ENCODE data around the gene CMC2. TPM values are rescaled to one million over a fixed set of nuclear protein-coding genes. Genes with fewer than 3 reads are reported as not detected.

The CMC2 gene
- total RNA-seq, 1 donor from 2014 or later, result 6.6 TPM

- TF ChIP-seq POLR2AphosphoS5 (IDR thresholded peaks at IDR 0.05; ENCODE audit: insufficient read depth in 1 of 2, low read depth in 1 of 2), result no peak
- TF ChIP-seq POLR2A (IDR thresholded peaks at IDR 0.05), result no peak
- TF ChIP-seq CTCF (IDR thresholded peaks at IDR 0.05), result no peak
- Histone ChIP-seq H3K4me1 (no peaks in the 10 kb centered on the region), H3K36me3 (no peaks in the 10 kb centered on the region), H3K27me3 (no peaks in the 10 kb centered on the region), H3K9me3 (no peaks in the 10 kb centered on the region), H3K4me3 (no peak overlapping the region), H3K27ac (no peak overlapping the region)
- DNase-seq (ENCODE audit: extremely low spot score in 2 of 2), result no peak
- intact Hi-C loops (cut with DNase I), result no loop called here
These were observed 43.8 kb downstream of the CMC2 start for GRCh38 chr16:80962879-80963278.

GRCh38 chr16:80958284-80958683 lies 48.4 kb downstream of the CMC2 start:
- Histone ChIP-seq H3K4me3 (no peak overlapping the region), H3K9me3 (no peaks in the 10 kb centered on the region), H3K27me3 (no peaks in the 10 kb centered on the region), H3K4me1 (no peaks in the 10 kb centered on the region), H3K36me3 (no peaks in the 10 kb centered on the region), H3K27ac (no peak overlapping the region)
- no peak for DNase-seq (ENCODE audit: extremely low spot score in 2 of 2)
- TF ChIP-seq POLR2A (IDR thresholded peaks at IDR 0.05), result no peak
- TF ChIP-seq CTCF (IDR thresholded peaks at IDR 0.05), result no peak
- no peak for TF ChIP-seq POLR2AphosphoS5 (IDR thresholded peaks at IDR 0.05; ENCODE audit: insufficient read depth in 1 of 2, low read depth in 1 of 2)
- intact Hi-C loops (cut with DNase I), result no loop called here

GRCh38 chr16:80954985-80955384 lies 51.7 kb downstream of the CMC2 start:
- TF ChIP-seq CTCF (IDR thresholded peaks at IDR 0.05), result no peak
- no peak for TF ChIP-seq POLR2AphosphoS5 (IDR thresholded peaks at IDR 0.05; ENCODE audit: insufficient read depth in 1 of 2, low read depth in 1 of 2)
- H3K9me3 ChIP-seq, result no peaks in the 10 kb centered on the region
- no peak overlapping the region for H3K27ac ChIP-seq
- H3K27me3 ChIP-seq, result no peaks in the 10 kb centered on the region
- H3K36me3 ChIP-seq, result no peaks in the 10 kb centered on the region
- DNase-seq (ENCODE audit: extremely low spot score in 2 of 2), result no peak
- intact Hi-C loops (cut with DNase I), result no loop called here
- H3K4me1 ChIP-seq, result no peaks in the 10 kb centered on the region
- H3K4me3 ChIP-seq, result no peak overlapping the region

GRCh38 chr16:80948886-80949493 lies 57.7 kb downstream of the CMC2 start:
- intact Hi-C loops (cut with DNase I), result no loop called here
- no peak for DNase-seq (ENCODE audit: extremely low spot score in 2 of 2)
- TF ChIP-seq POLR2A (IDR thresholded peaks at IDR 0.05) (no peak), CTCF (IDR thresholded peaks at IDR 0.05) (peak in 1 of 3 experiments; percentile 29)
- Histone ChIP-seq H3K9me3 (no peaks in the 10 kb centered on the region), H3K36me3 (no peaks in the 10 kb centered on the region), H3K4me1 (peaks cover 6% of the 10 kb centered on the region), H3K27me3 (no peaks in the 10 kb centered on the region), H3K4me3 (no peak overlapping the region), H3K27ac (no peak overlapping the region)

- Histone ChIP-seq H3K36me3 (no peaks in the 10 kb centered on the region), H3K27me3 (no peaks in the 10 kb centered on the region), H3K4me3 (no peak overlapping the region), H3K27ac (no peak overlapping the region), H3K4me1 (peaks cover 6% of the 10 kb centered on the region), H3K9me3 (no peaks in the 10 kb centered on the region)
- intact Hi-C loops (cut with DNase I), result no loop called here
- TF ChIP-seq POLR2AphosphoS5 (IDR thresholded peaks at IDR 0.05; ENCODE audit: insufficient read depth in 1 of 2, low read depth in 1 of 2), result no peak
- no peak for TF ChIP-seq POLR2A (IDR thresholded peaks at IDR 0.05)
- DNase-seq (ENCODE audit: extremely low spot score in 2 of 2), result no peak
These were observed 58.7 kb downstream of the CMC2 start for GRCh38 chr16:80947708-80948625.

Measured in vagina (tissue), 2 donors.